HuH-7 (cell line): ENCODE data around the gene DIAPH1.

Experiments used
- DNase-seq: peaks from one replicate; pipeline ENCODE4 v3.0.0; 2011; ENCODE audit warnings: low spot score

Gene DIAPH1

DNA sequence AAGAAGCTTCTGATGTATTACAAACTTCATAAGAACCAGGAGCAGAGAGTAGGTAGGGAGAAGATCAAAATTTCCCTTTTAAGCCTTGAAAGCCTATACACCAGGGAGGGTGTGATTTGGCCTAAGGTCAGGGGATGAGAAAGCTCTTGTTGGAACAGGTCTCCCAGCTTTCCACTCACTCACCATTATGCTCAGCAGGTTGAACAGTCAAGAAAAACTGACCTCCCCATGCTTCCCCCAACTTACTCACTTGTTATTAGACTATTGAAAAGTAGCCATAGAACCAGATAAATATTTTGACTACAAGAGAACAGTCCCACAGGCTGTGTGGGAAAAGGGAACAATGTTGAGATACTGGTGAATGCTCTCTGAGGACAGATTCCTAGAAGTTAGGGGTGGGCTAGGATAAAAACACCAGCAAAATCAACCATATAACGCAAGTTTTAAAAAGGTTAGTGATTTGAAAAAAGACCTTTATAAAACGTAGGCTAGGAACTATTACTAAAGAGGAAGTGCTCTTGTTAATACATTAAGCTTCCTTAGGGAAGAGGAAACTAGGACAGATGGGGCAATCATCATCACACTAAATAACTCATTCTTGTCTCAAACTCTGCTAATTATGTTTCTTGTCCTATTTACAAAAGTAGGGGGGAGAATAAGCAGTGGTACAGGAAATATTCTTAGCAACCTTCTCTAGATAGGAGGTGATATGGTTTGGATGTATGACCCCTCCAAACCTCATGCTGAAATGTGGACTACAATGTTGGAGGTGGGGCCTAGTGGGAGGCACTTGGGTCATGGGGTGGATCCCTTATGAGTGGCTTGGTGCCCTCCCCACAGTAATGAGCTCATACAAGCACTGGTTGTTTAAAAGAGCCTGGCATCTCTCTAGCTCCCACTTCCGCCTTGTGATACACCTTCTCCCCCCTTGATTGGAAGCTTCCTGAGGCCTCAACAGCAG lies 98.9 kb downstream of the DIAPH1 start:
- no peak for DNase-seq

DNA sequence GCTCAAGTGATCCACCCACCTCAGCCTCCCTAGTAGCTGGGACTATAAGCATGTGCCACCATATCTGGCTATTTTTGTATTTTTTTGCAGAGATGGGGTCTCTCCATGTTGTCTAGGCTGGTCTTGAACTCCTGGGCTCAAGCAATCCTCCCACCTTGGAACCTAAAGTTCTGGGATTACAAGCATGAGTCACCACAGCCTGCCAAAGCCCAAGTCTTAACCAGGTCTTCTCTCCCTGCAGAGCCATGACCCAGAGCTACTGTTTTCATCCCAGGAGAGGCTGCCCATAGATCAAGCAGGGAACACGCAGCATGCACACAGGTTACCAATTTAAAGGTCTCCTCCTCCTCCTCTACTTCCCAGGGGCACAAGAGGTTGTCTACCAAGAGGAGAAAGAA lies 100.2 kb downstream of the DIAPH1 start:
- DNase-seq, result no peak

DNA sequence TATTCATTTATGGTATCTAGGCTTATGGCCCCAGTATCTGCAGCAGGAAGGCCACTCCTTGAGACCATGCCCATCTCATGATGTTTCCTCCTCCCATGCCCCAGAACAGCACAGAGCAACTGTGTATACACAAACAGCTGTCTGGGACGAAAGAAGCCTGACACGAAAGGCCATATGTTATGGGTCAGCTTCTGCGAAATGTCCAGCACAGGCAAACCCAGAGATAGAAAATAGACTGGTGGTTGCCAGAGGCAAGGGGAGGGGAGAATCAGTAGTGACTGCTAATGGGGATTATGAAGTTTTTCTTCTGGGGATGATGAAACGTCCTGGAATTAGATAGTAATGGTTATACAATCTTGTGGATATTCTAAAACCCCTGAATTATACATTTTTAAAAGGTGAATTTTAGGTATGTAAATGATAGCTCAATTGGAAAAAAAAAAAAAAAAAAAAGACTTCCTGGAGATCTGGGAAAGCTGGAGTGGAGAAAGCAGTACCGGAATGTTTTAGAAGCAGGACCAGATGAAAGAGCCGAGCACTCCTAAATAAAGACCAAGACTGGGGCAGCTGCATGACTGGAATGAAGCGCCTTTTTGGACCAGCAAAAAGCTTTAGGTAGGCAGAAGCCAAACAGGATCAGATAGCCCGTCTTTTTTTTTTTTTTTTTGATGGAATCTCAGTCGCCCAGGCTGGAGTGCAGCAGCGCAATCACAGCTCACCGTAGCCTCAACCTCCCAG lies 100.8 kb downstream of the DIAPH1 start:
- no peak for DNase-seq

GRCh38 chr5:141517312-141517711 lies 101.5 kb downstream of the DIAPH1 start:
- no peak for DNase-seq

DNA sequence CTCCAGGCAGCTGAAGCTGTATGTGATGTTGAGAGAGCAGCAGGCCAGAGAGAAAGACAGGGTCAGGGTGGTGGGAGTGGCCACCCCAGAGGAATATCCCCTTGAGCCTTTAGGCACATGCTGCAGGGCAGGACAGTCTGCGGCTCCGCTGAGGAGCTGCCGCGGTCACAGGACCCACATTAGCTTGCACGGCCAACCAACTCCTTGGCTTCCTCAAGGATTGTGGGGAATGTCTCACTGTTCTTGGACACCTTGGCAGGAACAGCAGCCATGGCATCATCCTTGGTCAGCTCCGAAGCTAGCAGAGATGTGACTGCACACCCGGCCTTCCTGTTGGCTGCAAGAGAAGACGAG lies 102.2 kb downstream of the DIAPH1 start:
- no peak for DNase-seq

DNA sequence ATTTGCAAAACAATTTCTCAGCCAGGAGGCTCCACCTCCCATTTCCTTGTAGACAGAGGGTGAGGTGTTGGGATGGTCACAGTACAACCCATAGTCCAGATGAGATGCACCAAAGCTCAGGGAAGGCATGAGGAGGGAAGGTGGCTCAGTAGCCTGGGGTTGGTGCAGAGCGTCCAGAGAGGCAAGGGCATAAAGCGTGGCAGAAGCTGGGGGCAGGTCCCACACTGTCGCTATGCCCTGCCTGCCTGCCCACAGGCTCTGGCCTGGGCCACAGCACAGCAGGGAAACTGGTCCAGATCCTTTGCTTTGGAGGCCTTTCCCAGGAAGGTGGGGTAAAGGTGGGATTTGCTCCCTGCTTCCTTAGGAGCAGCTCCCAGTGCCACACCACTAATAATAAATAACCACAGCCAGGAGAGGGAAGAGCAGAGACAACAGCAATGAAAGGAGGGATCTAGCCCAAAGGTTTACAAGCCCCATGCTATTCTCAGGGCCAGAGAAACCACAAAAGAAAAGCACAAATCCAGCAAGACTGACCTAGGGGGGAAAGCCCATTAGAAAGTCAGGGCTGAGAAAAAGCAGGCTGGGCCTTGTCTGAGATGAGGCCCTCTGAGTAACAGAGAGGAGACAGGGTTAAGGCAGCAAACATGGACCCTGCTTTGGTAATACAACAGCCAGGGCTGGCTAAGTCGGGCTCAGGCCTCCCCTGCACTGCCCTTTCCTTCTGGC lies 102.7 kb downstream of the DIAPH1 start:
- DNase-seq, result no peak

DNA sequence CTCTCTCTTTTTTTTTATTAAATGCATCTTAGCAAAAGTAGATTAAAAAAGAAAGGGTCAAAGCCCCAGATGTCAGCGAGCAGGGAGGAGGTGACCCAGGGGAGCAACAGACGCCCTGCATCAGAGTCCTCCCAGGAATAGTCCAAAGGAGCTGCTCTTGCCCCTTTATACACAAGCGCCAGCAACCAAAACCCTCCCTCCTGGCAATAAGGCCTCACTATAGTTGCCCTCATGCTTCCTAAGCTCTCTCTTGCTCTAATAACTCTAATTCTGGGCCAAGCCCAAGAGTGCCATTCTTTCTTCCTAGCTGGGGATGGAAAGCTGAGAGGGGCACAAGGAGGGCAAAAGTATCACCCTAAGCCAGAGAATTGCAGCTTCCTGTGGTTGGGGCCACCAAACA lies 103.7 kb downstream of the DIAPH1 start:
- no peak for DNase-seq

- DNase-seq, result no peak
These were observed 104.3 kb downstream of the DIAPH1 start for GRCh38 chr5:141514330-141515133.

- no peak for DNase-seq
These were observed 105.0 kb downstream of the DIAPH1 start for GRCh38 chr5:141513627-141514329.

- DNase-seq, result no peak
These were observed 105.7 kb downstream of the DIAPH1 start for GRCh38 chr5:141512911-141513626.

DNA sequence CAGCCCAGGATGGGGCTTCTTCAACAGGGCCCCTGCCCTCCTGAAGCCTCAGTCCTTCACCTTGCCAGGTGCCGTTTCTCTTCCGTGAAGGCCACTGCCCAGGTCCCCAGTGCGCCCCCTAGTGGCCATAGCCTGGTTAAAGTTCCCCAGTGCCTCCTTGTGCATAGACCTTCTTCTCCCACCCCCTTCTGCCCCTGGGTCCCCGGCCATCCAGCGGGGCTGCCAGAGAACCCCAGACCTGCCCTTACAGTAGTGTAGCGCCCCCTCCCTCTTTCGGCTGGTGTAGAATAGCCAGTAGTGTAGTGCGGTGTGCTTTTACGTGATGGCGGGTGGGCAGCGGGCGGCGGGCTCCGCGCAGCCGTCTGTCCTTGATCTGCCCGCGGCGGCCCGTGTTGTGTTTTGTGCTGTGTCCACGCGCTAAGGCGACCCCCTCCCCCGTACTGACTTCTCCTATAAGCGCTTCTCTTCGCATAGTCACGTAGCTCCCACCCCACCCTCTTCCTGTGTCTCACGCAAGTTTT lies 106.3 kb downstream of the DIAPH1 start:
- DNase-seq, result peak; percentile 85

DNA sequence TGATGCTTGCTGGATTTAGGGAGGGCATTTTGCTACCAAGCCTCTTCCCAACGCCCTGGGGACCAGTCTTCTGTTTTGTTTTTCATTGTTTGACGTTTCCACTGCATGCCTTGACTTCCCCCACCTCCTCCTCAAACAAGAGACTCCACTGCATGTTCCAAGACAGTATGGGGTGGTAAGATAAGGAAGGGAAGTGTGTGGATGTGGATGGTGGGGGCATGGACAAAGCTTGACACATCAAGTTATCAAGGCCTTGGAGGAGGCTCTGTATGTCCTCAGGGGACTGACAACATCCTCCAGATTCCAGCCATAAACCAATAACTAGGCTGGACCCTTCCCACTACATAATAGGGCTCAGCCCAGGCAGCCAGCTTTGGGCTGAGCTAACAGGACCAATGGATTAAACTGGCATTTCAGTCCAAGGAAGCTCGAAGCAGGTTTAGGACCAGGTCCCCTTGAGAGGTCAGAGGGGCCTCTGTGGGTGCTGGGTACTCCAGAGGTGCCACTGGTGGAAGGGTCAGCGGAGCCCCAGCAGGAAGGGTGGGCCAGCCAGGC lies 107.0 kb downstream of the DIAPH1 start:
- DNase-seq, result no peak

GRCh38 chr5:141510850-141511601 lies 107.8 kb downstream of the DIAPH1 start:
- DNase-seq, result no peak

DNA sequence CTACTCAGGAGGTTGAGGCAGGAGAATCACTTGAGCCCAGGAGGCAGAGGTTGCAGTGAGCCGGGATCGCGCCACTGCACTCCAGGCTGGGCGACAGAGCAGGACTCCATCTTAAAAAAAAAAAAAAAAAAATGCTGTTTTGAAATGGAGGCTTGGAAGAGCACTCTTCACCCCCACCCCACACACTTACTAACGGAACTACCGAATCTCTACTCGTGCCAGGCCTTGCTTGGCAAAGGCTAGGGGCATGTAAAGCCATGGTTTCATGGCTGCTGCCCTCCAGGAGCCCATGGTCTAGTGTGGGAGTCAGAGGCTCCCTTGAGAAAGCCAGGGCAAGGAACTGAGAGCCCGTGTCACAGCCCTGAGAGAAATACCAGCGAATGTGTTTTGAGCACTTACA lies 108.6 kb downstream of the DIAPH1 start:
- DNase-seq, result no peak

GRCh38 chr5:141508798-141509611 lies 109.8 kb downstream of the DIAPH1 start:
- DNase-seq, result no peak

DNA sequence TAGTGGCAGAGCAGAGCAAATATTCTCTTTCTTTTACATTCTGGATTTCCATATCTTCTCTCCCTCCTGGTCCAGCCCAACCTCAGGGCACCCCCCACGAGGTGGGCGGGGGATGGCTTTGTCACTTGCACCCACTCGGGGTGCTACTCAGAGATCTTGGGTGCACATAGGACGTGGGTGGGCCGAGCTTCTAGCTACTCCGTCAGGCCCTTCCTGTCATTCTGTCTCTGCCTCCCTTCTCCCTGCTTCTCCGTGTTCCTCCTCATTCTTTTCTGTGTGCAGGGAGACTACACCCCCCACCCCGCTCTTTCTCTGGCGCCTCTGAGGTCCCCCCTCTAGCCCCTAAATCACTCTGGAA lies 110.4 kb downstream of the DIAPH1 start:
- no peak for DNase-seq

- DNase-seq, result no peak
These were observed 111.3 kb downstream of the DIAPH1 start for GRCh38 chr5:141507387-141508091.
